H9 (cell line): Measurements from ENCODE around the gene MRAP2. TPM values are rescaled to one million over a fixed set of nuclear protein-coding genes. Genes with fewer than 3 reads are reported as not detected.

ENCODE experiments used
- DNase-seq: peaks from one replicate; pipeline ENCODE4 v3.0.0-alpha.2; 2017
- H2AFZ ChIP-seq: one replicate; pipeline ENCODE4 v1.6.1; 2013; ENCODE audit warnings: mild to moderate bottlenecking, low read length, control low read depth, moderate library complexity
- H2AK5ac ChIP-seq: 2 replicates; pipeline ENCODE4 v1.6.1; 2013; ENCODE audit warnings: low read length, control low read depth, mixed read lengths; ENCODE audit not compliant: insufficient read length
- H2BK120ac ChIP-seq: one replicate; pipeline ENCODE4 v1.6.1; 2013; ENCODE audit warnings: low read depth, mild to moderate bottlenecking, low read length, control low read depth, inconsistent platforms; ENCODE audit not compliant: poor library complexity, severe bottlenecking
- H2BK12ac ChIP-seq: 2 replicates; pipeline ENCODE4 v1.6.1; 2013; ENCODE audit warnings: low read length, control low read depth, mixed read lengths, low read depth; ENCODE audit not compliant: insufficient read length
- H2BK15ac ChIP-seq: 2 replicates; pipeline ENCODE4 v1.6.1; 2013; ENCODE audit warnings: low read depth, low read length, control low read depth
- H2BK20ac ChIP-seq: one replicate; pipeline ENCODE4 v1.6.1; 2013; ENCODE audit warnings: low read depth, mild to moderate bottlenecking, low read length, control low read depth, inconsistent platforms; ENCODE audit not compliant: poor library complexity, severe bottlenecking
- H2BK5ac ChIP-seq: 2 replicates; pipeline ENCODE4 v1.6.1; 2013; ENCODE audit warnings: low read length, control low read depth, mixed read lengths; ENCODE audit not compliant: insufficient read length
- H3K14ac ChIP-seq: 2 replicates; pipeline ENCODE4 v1.6.1; 2013; ENCODE audit warnings: low read length, control low read depth; ENCODE audit not compliant: insufficient read depth
- H3K18ac ChIP-seq: 2 replicates; pipeline ENCODE4 v1.6.1; 2013; ENCODE audit warnings: low read depth, mild to moderate bottlenecking, mixed read lengths, low read length, control low read depth; ENCODE audit not compliant: insufficient read length
- H3K23ac ChIP-seq: 2 replicates; pipeline ENCODE4 v1.6.1; 2013; ENCODE audit warnings: low read length, control low read depth, mixed read lengths, low read depth; ENCODE audit not compliant: insufficient read length
- H3K23me2 ChIP-seq: 2 replicates; pipeline ENCODE4 v1.6.1; 2013; ENCODE audit warnings: low read depth, mild to moderate bottlenecking, mixed read lengths, low read length, control low read depth; ENCODE audit not compliant: insufficient read length, poor library complexity, severe bottlenecking
- H3K27ac ChIP-seq: 2 replicates; pipeline ENCODE4 v1.5.1; 2013; ENCODE audit warnings: low read length, control low read depth, mixed read lengths, low read depth; ENCODE audit not compliant: insufficient read length
- H3K27me3 ChIP-seq: 2 replicates; pipeline ENCODE4 v1.6.1; 2013; ENCODE audit warnings: low read length, control low read depth, inconsistent platforms; ENCODE audit not compliant: insufficient read depth
- H3K4ac ChIP-seq: 2 replicates; pipeline ENCODE4 v1.6.1; 2013; ENCODE audit warnings: low read depth, mild to moderate bottlenecking, control low read depth, inconsistent platforms, low read length, moderate library complexity
- H3K4me1 ChIP-seq: 2 replicates; pipeline ENCODE4 v1.6.1; 2013; ENCODE audit warnings: low read length, control low read depth, inconsistent platforms; ENCODE audit not compliant: insufficient read depth
- H3K4me2 ChIP-seq: 2 replicates; pipeline ENCODE4 v1.6.1; 2013; ENCODE audit warnings: low read length, control low read depth, mixed read lengths; ENCODE audit not compliant: insufficient read length, insufficient read depth
- H3K56ac ChIP-seq: 2 replicates; pipeline ENCODE4 v1.6.1; 2013; ENCODE audit warnings: low read depth, mild to moderate bottlenecking, mixed read lengths, low read length, control low read depth; ENCODE audit not compliant: insufficient read length
- H3K79me1 ChIP-seq: 2 replicates; pipeline ENCODE4 v1.6.1; 2013; ENCODE audit warnings: low read depth, mild to moderate bottlenecking, moderate library complexity, low read length, control low read depth, inconsistent platforms; ENCODE audit not compliant: insufficient read depth, poor library complexity, severe bottlenecking
- H3K79me2 ChIP-seq: 2 replicates; pipeline ENCODE4 v1.6.1; 2013; ENCODE audit warnings: low read length, control low read depth, inconsistent platforms; ENCODE audit not compliant: insufficient read depth
- H3K9ac ChIP-seq: 2 replicates; pipeline ENCODE4 v1.6.1; 2013; ENCODE audit warnings: low read length, control low read depth, mixed read lengths; ENCODE audit not compliant: insufficient read length; ENCODE audit errors: extremely low read depth
- H3K9me3 ChIP-seq: one replicate; pipeline ENCODE4 v1.6.1; 2013; ENCODE audit warnings: low read depth, low read length, inconsistent platforms; ENCODE audit not compliant: control insufficient read depth
- H3T11ph ChIP-seq: one replicate; pipeline ENCODE4 v1.6.1; 2013; ENCODE audit warnings: mild to moderate bottlenecking, low read length, control low read depth, inconsistent platforms
- H4K20me1 ChIP-seq: one replicate; pipeline ENCODE4 v1.6.1; 2013; ENCODE audit not compliant: control insufficient read depth, insufficient read length, insufficient read depth
- H4K5ac ChIP-seq: 2 replicates; pipeline ENCODE4 v1.6.1; 2013; ENCODE audit warnings: low read depth, mild to moderate bottlenecking, mixed read lengths, low read length, control low read depth; ENCODE audit not compliant: insufficient read length
- H4K8ac ChIP-seq: replicated peaks from 2 replicates; pipeline ENCODE4 v1.6.1; 2013; ENCODE audit warnings: low read length, control low read depth, mixed read lengths, low read depth; ENCODE audit not compliant: insufficient read length
- H4K91ac ChIP-seq: 2 replicates; pipeline ENCODE4 v1.6.1; 2013; ENCODE audit warnings: low read depth, mild to moderate bottlenecking, moderate library complexity, mixed read lengths, low read length, control low read depth; ENCODE audit not compliant: insufficient read length
- H3K27ac Mint-ChIP-seq, 3 experiments: 2 replicates in 2 of 3; 3 replicates in 1 of 3; pipeline ENCODE4 v1.8.0; 2020 to 2021; ENCODE audit warnings: mixed read lengths in 3 of 3, mild to moderate bottlenecking in 1 of 3, moderate library complexity in 1 of 3
- H3K27me3 Mint-ChIP-seq: 2 replicates; pipeline ENCODE4 v1.8.0; 2021; ENCODE audit warnings: low read depth, mild to moderate bottlenecking, moderate library complexity, mixed read lengths
- H3K36me3 Mint-ChIP-seq, 3 experiments: 2 replicates in 2 of 3; 3 replicates in 1 of 3; pipeline ENCODE4 v1.8.0; 2020 to 2021; ENCODE audit warnings: low read depth in 3 of 3, mixed read lengths in 3 of 3; ENCODE audit not compliant: insufficient read depth in 1 of 3
- H3K4me1 Mint-ChIP-seq, 2 experiments: 2 replicates each; pipeline ENCODE4 v1.8.0; 2020; ENCODE audit warnings: mixed read lengths in 2 of 2
- H3K4me3 Mint-ChIP-seq, 2 experiments: 2 replicates in 1 of 2; 3 replicates in 1 of 2; pipeline ENCODE4 v1.8.0; 2020 to 2021; ENCODE audit warnings: mild to moderate bottlenecking in 2 of 2, mixed read lengths in 2 of 2, moderate library complexity in 1 of 2
- H3K9me3 Mint-ChIP-seq, 2 experiments: 2 replicates in 1 of 2; 3 replicates in 1 of 2; pipeline ENCODE4 v1.8.0; 2020; ENCODE audit warnings: mild to moderate bottlenecking in 2 of 2, mixed read lengths in 2 of 2, moderate library complexity in 1 of 2
- total RNA-seq: library from RNA; stranded (reverse); gene quantifications from 2 replicates; pipeline ENCODE4 v1.2.1, GENCODE V29; 2021
- TF ChIP-seq, protein P1 (sequence below): fragments of 200-600 bp; sonication (generic); conservative IDR thresholded peaks from 3 replicates; pipeline ENCODE4 v1.8.0; 2021; ENCODE audit warnings: antibody characterized with exemption, mild to moderate bottlenecking

Gene MRAP2
- total RNA-seq, 1 experiment from 2014 or later, result 8.0 TPM

DNA sequence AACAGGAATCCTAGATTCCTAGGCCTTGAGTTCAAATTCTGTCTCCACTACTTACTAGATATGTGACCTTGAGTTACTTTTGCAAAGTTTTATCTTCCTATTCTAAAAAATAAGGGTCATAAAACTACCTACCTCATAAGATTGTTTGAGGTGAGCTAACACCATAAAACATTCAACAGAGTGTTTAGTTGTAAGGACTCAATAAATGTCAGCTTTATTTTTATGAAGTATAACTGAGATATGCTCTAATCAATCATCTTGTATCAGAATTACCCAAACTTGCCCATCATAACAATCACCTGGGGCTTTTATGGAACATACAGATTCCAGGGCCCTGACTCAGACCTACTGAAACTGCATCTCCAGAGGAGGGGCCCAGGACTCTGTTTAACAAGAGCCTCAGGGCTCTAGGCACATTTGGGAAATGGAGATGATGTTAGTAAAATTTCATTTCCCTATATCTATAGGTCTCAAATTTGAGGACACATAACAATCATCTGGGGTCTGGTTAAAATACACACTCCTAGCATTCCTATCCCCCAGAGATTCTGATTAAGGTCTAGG lies 35.5 kb upstream of the MRAP2 start:
- no peaks in the 10 kb centered on the region for H3K9me3 ChIP-seq
- no peak overlapping the region for H3K4ac ChIP-seq
- H3K9me3 Mint-ChIP-seq, result peaks cover 6 to 20% of the 10 kb centered on the region in 2 experiments
- no peaks in the 10 kb centered on the region; the same call in 1 of the 2 replicates for H3K4me1 ChIP-seq
- H2BK15ac ChIP-seq, result no peak overlapping the region
- no peak overlapping the region for H4K91ac ChIP-seq
- no peak overlapping the region for H2BK120ac ChIP-seq
- H3K14ac ChIP-seq, result no peak overlapping the region
- H2BK20ac ChIP-seq, result no peak overlapping the region
- H3K18ac ChIP-seq, result no peak overlapping the region
- no peak overlapping the region for H4K8ac ChIP-seq
- H3K27ac ChIP-seq, result no peak overlapping the region
- no peak overlapping the region for H3T11ph ChIP-seq
- H4K20me1 ChIP-seq, result no peaks in the 10 kb centered on the region
- H3K9ac ChIP-seq, result no peak overlapping the region
- H2AK5ac ChIP-seq, result no peak overlapping the region
- H3K27ac Mint-ChIP-seq, result no peak overlapping the region
- H3K79me1 ChIP-seq, result no peaks in the 10 kb centered on the region
- H3K23me2 ChIP-seq, result no peaks in the 10 kb centered on the region
- no peak overlapping the region for H2BK5ac ChIP-seq
- no peaks in the 10 kb centered on the region; the same call in 1 of the 2 replicates for H3K27me3 Mint-ChIP-seq
- no peak overlapping the region for H3K4me2 ChIP-seq
- H3K36me3 Mint-ChIP-seq, result peaks cover 14 to 26% (median 17%) of the 10 kb centered on the region in 3 experiments
- TF ChIP-seq, protein P1, sequence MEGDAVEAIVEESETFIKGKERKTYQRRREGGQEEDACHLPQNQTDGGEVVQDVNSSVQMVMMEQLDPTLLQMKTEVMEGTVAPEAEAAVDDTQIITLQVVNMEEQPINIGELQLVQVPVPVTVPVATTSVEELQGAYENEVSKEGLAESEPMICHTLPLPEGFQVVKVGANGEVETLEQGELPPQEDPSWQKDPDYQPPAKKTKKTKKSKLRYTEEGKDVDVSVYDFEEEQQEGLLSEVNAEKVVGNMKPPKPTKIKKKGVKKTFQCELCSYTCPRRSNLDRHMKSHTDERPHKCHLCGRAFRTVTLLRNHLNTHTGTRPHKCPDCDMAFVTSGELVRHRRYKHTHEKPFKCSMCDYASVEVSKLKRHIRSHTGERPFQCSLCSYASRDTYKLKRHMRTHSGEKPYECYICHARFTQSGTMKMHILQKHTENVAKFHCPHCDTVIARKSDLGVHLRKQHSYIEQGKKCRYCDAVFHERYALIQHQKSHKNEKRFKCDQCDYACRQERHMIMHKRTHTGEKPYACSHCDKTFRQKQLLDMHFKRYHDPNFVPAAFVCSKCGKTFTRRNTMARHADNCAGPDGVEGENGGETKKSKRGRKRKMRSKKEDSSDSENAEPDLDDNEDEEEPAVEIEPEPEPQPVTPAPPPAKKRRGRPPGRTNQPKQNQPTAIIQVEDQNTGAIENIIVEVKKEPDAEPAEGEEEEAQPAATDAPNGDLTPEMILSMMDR, result no peak
- no peak overlapping the region for H3K56ac ChIP-seq
- H2AFZ ChIP-seq, result no peak overlapping the region
- H3K27me3 ChIP-seq, result no peaks in the 10 kb centered on the region
- no peak overlapping the region for H2BK12ac ChIP-seq
- no peak overlapping the region for H4K5ac ChIP-seq
- no peaks in the 10 kb centered on the region for H3K79me2 ChIP-seq
- no peak overlapping the region for H3K4me3 Mint-ChIP-seq
- no peak overlapping the region for H3K23ac ChIP-seq
- DNase-seq, result no peak
- H3K4me1 Mint-ChIP-seq, result peaks cover 26 to 32% of the 10 kb centered on the region in 2 experiments
